Smooth muscle cell of the brain vasculature (primary cell): ENCODE data around the gene ADAMTS12.
"Not testable (repeated sequence)": the region's sequence is repeated elsewhere in the genome, so short reads cannot be mapped to it uniquely, and the experiment has no call there.

Experiments
- DNase-seq: peaks from one replicate; pipeline ENCODE4 v3.0.0-alpha.2; 2012; ENCODE audit warnings: low read depth, low spot score

Gene ADAMTS12

GRCh38 chr5:33595303-33595702, 296.5 kb downstream of the ADAMTS12 start:
- no peak for DNase-seq

- DNase-seq, result no peak
Observed at GRCh38 chr5:33594006-33594405, 297.8 kb downstream of the ADAMTS12 start.

- DNase-seq, result no peak
Observed at GRCh38 chr5:33592245-33592644, 299.5 kb downstream of the ADAMTS12 start.

- DNase-seq, result no peak
Observed at GRCh38 chr5:33588654-33589372, 303.0 kb downstream of the ADAMTS12 start.

- DNase-seq, result no peak
Observed at GRCh38 chr5:33583332-33583731, 308.5 kb downstream of the ADAMTS12 start.

GRCh38 chr5:33582417-33582816, 309.4 kb downstream of the ADAMTS12 start:
- no peak for DNase-seq

GRCh38 chr5:33579789-33580188, 312.0 kb downstream of the ADAMTS12 start:
- no peak for DNase-seq

GRCh38 chr5:33579152-33579551, 312.6 kb downstream of the ADAMTS12 start:
- DNase-seq, result no peak

GRCh38 chr5:33576726-33577590, 314.8 kb downstream of the ADAMTS12 start:
- no peak for DNase-seq

- no peak for DNase-seq
Observed at GRCh38 chr5:33565324-33565723, 326.5 kb downstream of the ADAMTS12 start.

- DNase-seq, result no peak
Observed at GRCh38 chr5:33563983-33564908, 327.5 kb downstream of the ADAMTS12 start.

- no peak for DNase-seq
Observed at GRCh38 chr5:33563530-33563929, 328.3 kb downstream of the ADAMTS12 start.

- DNase-seq, result no peak
Observed at GRCh38 chr5:33558489-33558888, 333.3 kb downstream of the ADAMTS12 start.

GRCh38 chr5:33557605-33558004, 334.2 kb downstream of the ADAMTS12 start:
- DNase-seq, result no peak

- DNase-seq, result no peak
Observed at GRCh38 chr5:33556330-33557328, 335.2 kb downstream of the ADAMTS12 start.

GRCh38 chr5:33549982-33550567, 341.7 kb downstream of the ADAMTS12 start:
- DNase-seq, result no peak

GRCh38 chr5:33539790-33540189, 352.0 kb downstream of the ADAMTS12 start:
- not testable (repeated sequence) for DNase-seq

- no peak for DNase-seq
Observed at GRCh38 chr5:33539212-33539611, 352.6 kb downstream of the ADAMTS12 start.

- DNase-seq, result no peak
Observed at GRCh38 chr5:33538201-33538600, 353.6 kb downstream of the ADAMTS12 start.

- no peak for DNase-seq
Observed at GRCh38 chr5:33537240-33537639, 354.6 kb downstream of the ADAMTS12 start.
